Activated T-cell treated with anti-CD3 and anti-CD28 coated beads, Interleukin-2, amount 50 U/mL, for 48 hours (primary cell): Measurements from ENCODE around the gene TMEM131.

Source experiments
- DNase-seq, 2 experiments: peaks; one replicate each; pipeline ENCODE4 v3.0.0-alpha.2; 2020

Gene TMEM131

GRCh38 chr2:97788986-97789644 lies 206.6 kb downstream of the TMEM131 start:
- DNase-seq = no peak

- no peak for DNase-seq
Measured at GRCh38 chr2:97785818-97786217, 209.9 kb downstream of the TMEM131 start.

GRCh38 chr2:97784953-97785352 lies 210.8 kb downstream of the TMEM131 start:
- no peak for DNase-seq

- no peak for DNase-seq
Measured at GRCh38 chr2:97781981-97782380, 213.8 kb downstream of the TMEM131 start.

GRCh38 chr2:97779141-97779540 lies 216.6 kb downstream of the TMEM131 start:
- no peak for DNase-seq

- no peak for DNase-seq
Measured at GRCh38 chr2:97775074-97775473, 220.7 kb downstream of the TMEM131 start.

GRCh38 chr2:97774425-97774824 lies 221.3 kb downstream of the TMEM131 start:
- DNase-seq = no peak

GRCh38 chr2:97770445-97770844 lies 225.3 kb downstream of the TMEM131 start:
- DNase-seq = no peak

GRCh38 chr2:97769711-97770110 lies 226.0 kb downstream of the TMEM131 start:
- DNase-seq = no peak

GRCh38 chr2:97769308-97769707 lies 226.4 kb downstream of the TMEM131 start:
- DNase-seq = no peak

GRCh38 chr2:97766567-97766966 lies 229.2 kb downstream of the TMEM131 start:
- no peak for DNase-seq

GRCh38 chr2:97765933-97766332 lies 229.8 kb downstream of the TMEM131 start:
- no peak for DNase-seq

GRCh38 chr2:97764559-97765263 lies 231.0 kb downstream of the TMEM131 start:
- no peak for DNase-seq

- DNase-seq = no peak
Measured at GRCh38 chr2:97763176-97763845, 232.4 kb downstream of the TMEM131 start.

GRCh38 chr2:97761192-97761591 lies 234.6 kb downstream of the TMEM131 start:
- DNase-seq = peak; percentile 60 to 66

- no peak for DNase-seq
Measured at GRCh38 chr2:97760480-97761049, 235.2 kb downstream of the TMEM131 start.

GRCh38 chr2:97759727-97760407 lies 235.9 kb downstream of the TMEM131 start:
- no peak for DNase-seq

GRCh38 chr2:97758131-97758705 lies 237.5 kb downstream of the TMEM131 start:
- DNase-seq = no peak

GRCh38 chr2:97757062-97757461 lies 238.7 kb downstream of the TMEM131 start:
- no peak for DNase-seq

- DNase-seq = no peak
Measured at GRCh38 chr2:97755491-97755890, 240.3 kb downstream of the TMEM131 start.

GRCh38 chr2:97754690-97755346 lies 240.9 kb downstream of the TMEM131 start:
- no peak for DNase-seq
